ENCODE results near the gene CIITA.

- no peak for TF ChIP-seq CTCF (optimal IDR thresholded peaks at IDR 0.05 in 1 of 3, IDR thresholded peaks at IDR 0.05 in 1 of 3, conservative IDR thresholded peaks at IDR 0.05 in 1 of 3; ENCODE audit: extremely low read depth in 1 of 3, insufficient read depth in 2 of 3, low read length in 3 of 3)
- TF ChIP-seq EZH2 (IDR thresholded peaks at IDR 0.05; ENCODE audit: low read length) = no peak
Observed at GRCh38 chr16:10970065-10970464, 93.1 kb downstream of the CIITA start.

All from keratinocyte (primary cell).